ENCODE results near the gene SP5.

GRCh38 chr2:170711774-170712652 lies 3.1 kb upstream of the SP5 start:
- TF ChIP-seq CTCF (IDR thresholded peaks at IDR 0.05; ENCODE audit: insufficient read depth, low read length, poor library complexity, severe bottlenecking), result no peak
- TF ChIP-seq EZH2phosphoT487 (conservative IDR thresholded peaks at IDR 0.05; ENCODE audit: low read length), result no peak

Measured in SU-DHL-6 (cell line).